GM12891 (cell line): Measurements from ENCODE around the gene RALGDS.

Experiments
- POLR2A ChIP-seq: IDR thresholded peaks from 2 replicates; pipeline ENCODE4 v1.6.1; 2011; ENCODE audit warnings: low read depth, low read length, control low read depth
- POLR2AphosphoS5 ChIP-seq: IDR thresholded peaks from 2 replicates; pipeline ENCODE4 v1.6.1; 2011; ENCODE audit warnings: low read depth, low read length, control low read depth
- SPI1 ChIP-seq: IDR thresholded peaks from 2 replicates; pipeline ENCODE4 v1.6.1; 2011; ENCODE audit warnings: low read depth, low read length, control low read depth
- TAF1 ChIP-seq: IDR thresholded peaks from 2 replicates; pipeline ENCODE4 v1.6.1; 2011; ENCODE audit warnings: low read depth, low read length, control low read depth

- no peak for TF ChIP-seq POLR2AphosphoS5
- TF ChIP-seq POLR2A = no peak; the same call in 1 of the 2 replicates
- peak; percentile 7; the same call in 1 of the 2 replicates for TF ChIP-seq SPI1
- 0 out of 2 replicates have a peak, but pooled peaks have one; percentile 26 for TF ChIP-seq TAF1
Measured at GRCh38 chr9:133148199-133149129, 27.4 kb upstream of the RALGDS start.
